ENCODE measurements around the gene PGGT1B.

The PGGT1B gene

GRCh38 chr5:115196161-115196560 is 66.5 kb downstream of the PGGT1B start:
- no peak for DNase-seq (ENCODE audit: insufficient read length, low spot score)
- TF ChIP-seq CTCF (IDR thresholded peaks at IDR 0.05; ENCODE audit: insufficient read depth, missing control alignments) = no peak
- no peak for FAIRE-seq

DNA sequence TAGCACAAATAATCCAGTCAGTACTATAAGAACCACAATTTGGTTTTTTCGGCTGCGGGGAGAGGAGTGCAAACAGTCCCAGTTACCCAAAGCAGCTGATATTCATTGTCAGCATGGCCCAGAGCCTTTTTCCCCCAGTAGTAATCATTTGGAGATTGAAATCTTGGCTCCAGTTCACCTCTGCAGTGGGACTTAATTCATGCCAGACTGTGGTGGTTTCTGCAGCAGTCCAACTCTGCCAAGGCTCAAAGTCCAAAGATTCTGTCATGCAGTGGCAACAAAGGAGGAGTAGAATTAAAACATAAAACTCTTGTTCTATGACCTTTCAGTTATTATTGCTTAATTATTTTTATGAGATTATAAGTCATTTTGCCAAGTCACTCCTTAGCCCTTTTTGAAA is 68.0 kb downstream of the PGGT1B start:
- TF ChIP-seq CTCF (IDR thresholded peaks at IDR 0.05; ENCODE audit: insufficient read depth, missing control alignments) = no peak
- DNase-seq (ENCODE audit: insufficient read length, low spot score) (no peak), FAIRE-seq (no peak)

DNA sequence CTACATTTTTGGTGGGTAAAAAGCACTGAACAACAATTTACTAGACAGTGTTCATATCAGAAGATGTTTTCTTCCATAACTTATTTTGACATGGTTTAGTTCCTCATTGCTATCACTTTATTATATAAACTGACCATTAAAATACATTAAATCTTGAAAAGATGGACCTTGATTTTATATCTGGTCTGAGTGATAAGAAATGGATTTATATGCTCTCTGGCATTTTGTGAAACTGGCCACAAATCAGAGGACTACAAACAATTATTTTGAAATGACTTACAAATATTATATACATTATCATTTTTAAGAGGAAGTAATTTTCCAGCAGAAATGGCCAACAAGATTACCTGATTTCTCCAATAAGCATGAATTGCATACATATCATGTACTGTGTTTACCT is 69.4 kb downstream of the PGGT1B start:
- TF ChIP-seq CTCF (IDR thresholded peaks at IDR 0.05; ENCODE audit: insufficient read depth, missing control alignments) = no peak
- DNase-seq (ENCODE audit: insufficient read length, low spot score) (no peak), FAIRE-seq (no peak)

GRCh38 chr5:115192098-115192497 is 70.6 kb downstream of the PGGT1B start:
- FAIRE-seq = no peak
- TF ChIP-seq CTCF (IDR thresholded peaks at IDR 0.05; ENCODE audit: insufficient read depth, missing control alignments) = no peak
- DNase-seq (ENCODE audit: insufficient read length, low spot score) = no peak

- DNase-seq (ENCODE audit: insufficient read length, low spot score) (no peak), FAIRE-seq (no peak)
- no peak for TF ChIP-seq CTCF (IDR thresholded peaks at IDR 0.05; ENCODE audit: insufficient read depth, missing control alignments)
These were observed 71.1 kb downstream of the PGGT1B start for GRCh38 chr5:115191474-115192031.

GRCh38 chr5:115190388-115190787 is 72.3 kb downstream of the PGGT1B start:
- DNase-seq (ENCODE audit: insufficient read length, low spot score) (no peak), FAIRE-seq (no peak)
- no peak for TF ChIP-seq CTCF (IDR thresholded peaks at IDR 0.05; ENCODE audit: insufficient read depth, missing control alignments)

GRCh38 chr5:115189866-115190265 is 72.8 kb downstream of the PGGT1B start:
- DNase-seq (ENCODE audit: insufficient read length, low spot score) (no peak), FAIRE-seq (no peak)
- no peak for TF ChIP-seq CTCF (IDR thresholded peaks at IDR 0.05; ENCODE audit: insufficient read depth, missing control alignments)
